Islet precursor cell (in vitro differentiated cells): ENCODE data around the gene CLSTN2.
A peak's percentile ranks its signal among the peaks of the same experiment; 100 is the strongest.

Experiments
- DNase-seq: peaks from one replicate; pipeline ENCODE4 v3.0.0-alpha.2; 2018

CLSTN2 gene

GRCh38 chr3:140572334-140572733 is 637.3 kb downstream of the CLSTN2 start:
- DNase-seq, result no peak

GRCh38 chr3:140573011-140573410 is 638.0 kb downstream of the CLSTN2 start:
- DNase-seq, result no peak

- no peak for DNase-seq
These were observed 639.4 kb downstream of the CLSTN2 start for GRCh38 chr3:140574375-140574774.

- DNase-seq, result peak; percentile 55
These were observed 641.5 kb downstream of the CLSTN2 start for GRCh38 chr3:140576449-140576848.

GRCh38 chr3:140577911-140578310 is 642.9 kb downstream of the CLSTN2 start:
- DNase-seq, result no peak

- no peak for DNase-seq
These were observed 644.3 kb downstream of the CLSTN2 start for GRCh38 chr3:140579260-140579659.

GRCh38 chr3:140580746-140581145 is 645.8 kb downstream of the CLSTN2 start:
- DNase-seq, result peak; percentile 84

GRCh38 chr3:140584549-140584948 is 649.6 kb downstream of the CLSTN2 start:
- DNase-seq, result no peak

- peak; percentile 76 for DNase-seq
These were observed 650.8 kb downstream of the CLSTN2 start for GRCh38 chr3:140585828-140586227.

- no peak for DNase-seq
These were observed 651.3 kb downstream of the CLSTN2 start for GRCh38 chr3:140586311-140586710.

GRCh38 chr3:140588558-140588957 is 653.6 kb downstream of the CLSTN2 start:
- no peak for DNase-seq

GRCh38 chr3:140593766-140594165 is 658.8 kb downstream of the CLSTN2 start:
- DNase-seq, result no peak

GRCh38 chr3:140595295-140595694 is 660.3 kb downstream of the CLSTN2 start:
- DNase-seq, result no peak

- no peak for DNase-seq
These were observed 662.4 kb downstream of the CLSTN2 start for GRCh38 chr3:140597364-140597763.

- DNase-seq, result no peak
These were observed 662.8 kb downstream of the CLSTN2 start for GRCh38 chr3:140597792-140598191.

- no peak for DNase-seq
These were observed 664.0 kb downstream of the CLSTN2 start for GRCh38 chr3:140599009-140599408.

GRCh38 chr3:140599496-140599895 is 664.5 kb downstream of the CLSTN2 start:
- no peak for DNase-seq

- DNase-seq, result no peak
These were observed 666.9 kb downstream of the CLSTN2 start for GRCh38 chr3:140601881-140602280.

- DNase-seq, result no peak
These were observed 667.8 kb downstream of the CLSTN2 start for GRCh38 chr3:140602781-140603180.

- DNase-seq, result no peak
These were observed 668.8 kb downstream of the CLSTN2 start for GRCh38 chr3:140603766-140604165.

GRCh38 chr3:140610544-140610943 is 675.6 kb downstream of the CLSTN2 start:
- peak; percentile 77 for DNase-seq

GRCh38 chr3:140614001-140614400 is 679.0 kb downstream of the CLSTN2 start:
- DNase-seq, result no peak

- no peak for DNase-seq
These were observed 682.1 kb downstream of the CLSTN2 start for GRCh38 chr3:140617135-140617534.

- DNase-seq, result no peak
These were observed 691.9 kb downstream of the CLSTN2 start for GRCh38 chr3:140626856-140627255.
